Measurements from ENCODE around the gene ABCF2. TPM values are rescaled to one million over a fixed set of nuclear protein-coding genes. Genes with fewer than 3 reads are reported as not detected.

Gene ABCF2
- total RNA-seq, 2 donors from 2014 or later: 68.4 to 118 TPM

GRCh38 chr7:151195616-151196450, 31.2 kb downstream of the ABCF2 start:
- Mint-ChIP-seq H3K9me3 (no peaks in the 10 kb centered on the region), H3K36me3 (no peaks in the 10 kb centered on the region), H3K27me3 (peaks cover 4 to 6% of the 10 kb centered on the region in 2 donors), H3K4me3 (no peak overlapping the region), H3K27ac (no peak overlapping the region), H3K4me1 (ENCODE audit: low read depth in 2 of 2) (peaks cover 0 to 3% of the 10 kb centered on the region in 2 donors)
- ATAC-seq (no peak), DNase-seq (ENCODE audit: low spot score) (no peak)

GRCh38 chr7:151194188-151194587, 32.8 kb downstream of the ABCF2 start:
- no peak for ATAC-seq
- Mint-ChIP-seq H3K4me3 (no peak overlapping the region), H3K4me1 (ENCODE audit: low read depth in 2 of 2) (peaks cover 0 to 3% of the 10 kb centered on the region in 2 donors), H3K27ac (no peak overlapping the region), H3K27me3 (peaks cover 5 to 6% of the 10 kb centered on the region in 2 donors), H3K9me3 (no peaks in the 10 kb centered on the region), H3K36me3 (no peaks in the 10 kb centered on the region)
- DNase-seq (ENCODE audit: low spot score): no peak

- H3K9me3 Mint-ChIP-seq: no peaks in the 10 kb centered on the region
- ATAC-seq: no peak
Observed at GRCh38 chr7:151193203-151193978, 33.6 kb downstream of the ABCF2 start.

GRCh38 chr7:151192002-151192539, 34.9 kb downstream of the ABCF2 start:
- H3K4me3 Mint-ChIP-seq: no peak overlapping the region
- no peak for DNase-seq (ENCODE audit: low spot score)
- peaks cover 0 to 3% of the 10 kb centered on the region in 2 donors for H3K4me1 Mint-ChIP-seq (ENCODE audit: low read depth in 2 of 2)
- no peaks in the 10 kb centered on the region for H3K9me3 Mint-ChIP-seq
- no peaks in the 10 kb centered on the region for H3K36me3 Mint-ChIP-seq
- ATAC-seq: no peak
- no peak overlapping the region for H3K27ac Mint-ChIP-seq
- peaks cover 6 to 10% of the 10 kb centered on the region in 2 donors for H3K27me3 Mint-ChIP-seq

More at GRCh38 chr7:151193203-151193978, 33.6 kb downstream of the ABCF2 start:
- Mint-ChIP-seq H3K27me3 (peaks cover 6 to 7% of the 10 kb centered on the region in 2 donors), H3K27ac (no peak overlapping the region), H3K4me1 (ENCODE audit: low read depth in 2 of 2) (peaks cover 0 to 3% of the 10 kb centered on the region in 2 donors), H3K36me3 (no peaks in the 10 kb centered on the region), H3K4me3 (no peak overlapping the region)
- DNase-seq (ENCODE audit: low spot score): no peak

- Mint-ChIP-seq H3K9me3 (no peaks in the 10 kb centered on the region), H3K4me3 (no peak overlapping the region), H3K36me3 (no peaks in the 10 kb centered on the region), H3K27me3 (peaks cover 6 to 10% of the 10 kb centered on the region in 2 donors), H3K4me1 (ENCODE audit: low read depth in 2 of 2) (peaks cover 0 to 3% of the 10 kb centered on the region in 2 donors), H3K27ac (no peak overlapping the region)
- DNase-seq (ENCODE audit: low spot score) (no peak), ATAC-seq (no peak)
Observed at GRCh38 chr7:151191544-151191943, 35.5 kb downstream of the ABCF2 start.

GRCh38 chr7:151189038-151189437, 38.0 kb downstream of the ABCF2 start:
- no peaks in the 10 kb centered on the region for H3K36me3 Mint-ChIP-seq
- DNase-seq (ENCODE audit: low spot score) (no peak), ATAC-seq (no peak)
- H3K4me3 Mint-ChIP-seq: no peak overlapping the region
- no peak overlapping the region for H3K27ac Mint-ChIP-seq
- H3K9me3 Mint-ChIP-seq: no peaks in the 10 kb centered on the region
- no peaks in the 10 kb centered on the region for H3K4me1 Mint-ChIP-seq (ENCODE audit: low read depth in 2 of 2)
- H3K27me3 Mint-ChIP-seq: peaks cover 0 to 7% of the 10 kb centered on the region in 2 donors

GRCh38 chr7:151188252-151188542, 38.8 kb downstream of the ABCF2 start:
- Mint-ChIP-seq H3K27me3 (peaks cover 0 to 7% of the 10 kb centered on the region in 2 donors), H3K4me3 (no peak overlapping the region), H3K4me1 (ENCODE audit: low read depth in 2 of 2) (no peaks in the 10 kb centered on the region), H3K36me3 (no peaks in the 10 kb centered on the region), H3K27ac (no peak overlapping the region), H3K9me3 (no peaks in the 10 kb centered on the region)
- no peak for ATAC-seq
- DNase-seq (ENCODE audit: low spot score): no peak

GRCh38 chr7:151187409-151188251, 39.4 kb downstream of the ABCF2 start:
- Mint-ChIP-seq H3K4me1 (ENCODE audit: low read depth in 2 of 2) (no peaks in the 10 kb centered on the region), H3K9me3 (no peaks in the 10 kb centered on the region), H3K4me3 (no peak overlapping the region), H3K36me3 (no peaks in the 10 kb centered on the region), H3K27me3 (peaks cover 0 to 7% of the 10 kb centered on the region in 2 donors), H3K27ac (no peak overlapping the region)
- DNase-seq (ENCODE audit: low spot score): no peak
- peak in 1 of 2 donors; percentile 46 for ATAC-seq

- no peaks in the 10 kb centered on the region for H3K36me3 Mint-ChIP-seq
- no peak within 1 kb of the TSS for H3K4me3 Mint-ChIP-seq
- ATAC-seq: no peak
- no peak for DNase-seq (ENCODE audit: low spot score)
- no peak within 1 kb of the TSS for H3K27ac Mint-ChIP-seq
- peaks cover 0 to 10% of the 10 kb centered on the region in 2 donors for H3K27me3 Mint-ChIP-seq
- no peaks in the 10 kb centered on the region for H3K4me1 Mint-ChIP-seq (ENCODE audit: low read depth in 2 of 2)
- H3K9me3 Mint-ChIP-seq: no peaks in the 10 kb centered on the region
Observed at GRCh38 chr7:151186640-151187408, 40.2 kb downstream of the ABCF2 start, which contains the start of gene ASB10. TSS of gene ASB10 (minus strand) at chr7:151187250. CDS start at chr7:151187130, 120 bp downstream.

GRCh38 chr7:151185762-151186639, 41.0 kb downstream of the ABCF2 start:
- Mint-ChIP-seq H3K4me3 (no peak overlapping the region), H3K9me3 (no peaks in the 10 kb centered on the region), H3K36me3 (no peaks in the 10 kb centered on the region), H3K27ac (no peak overlapping the region), H3K27me3 (peaks cover 0 to 10% of the 10 kb centered on the region in 2 donors), H3K4me1 (ENCODE audit: low read depth in 2 of 2) (no peaks in the 10 kb centered on the region)
- ATAC-seq (no peak), DNase-seq (ENCODE audit: low spot score) (no peak)

GRCh38 chr7:151181011-151181431, 46.0 kb downstream of the ABCF2 start:
- DNase-seq (ENCODE audit: low spot score) (no peak), ATAC-seq (no peak)
- H3K27ac Mint-ChIP-seq: no peak overlapping the region
- no peak overlapping the region for H3K4me3 Mint-ChIP-seq
- H3K4me1 Mint-ChIP-seq (ENCODE audit: low read depth in 2 of 2): no peaks in the 10 kb centered on the region
- no peaks in the 10 kb centered on the region for H3K9me3 Mint-ChIP-seq
- peaks cover 7 to 12% of the 10 kb centered on the region in 2 donors for H3K27me3 Mint-ChIP-seq
- H3K36me3 Mint-ChIP-seq: no peaks in the 10 kb centered on the region

- no peaks in the 10 kb centered on the region for H3K4me1 Mint-ChIP-seq (ENCODE audit: low read depth in 2 of 2)
- peaks cover 7 to 14% of the 10 kb centered on the region in 2 donors for H3K27me3 Mint-ChIP-seq
- H3K9me3 Mint-ChIP-seq: no peaks in the 10 kb centered on the region
- no peak overlapping the region for H3K27ac Mint-ChIP-seq
- no peaks in the 10 kb centered on the region for H3K36me3 Mint-ChIP-seq
- no peak overlapping the region for H3K4me3 Mint-ChIP-seq
- ATAC-seq: no peak
- no peak for DNase-seq (ENCODE audit: low spot score)
Observed at GRCh38 chr7:151179946-151180345, 47.1 kb downstream of the ABCF2 start.

Data from natural killer cell treated with Interleukin-12 subunit alpha and Interleukin-12 subunit beta and Interleukin-15 and Interleukin-18, amount 100 ng/mL, for 72 hours (primary cell).